SU-DHL-6 (cell line): ENCODE measurements around the gene ELAVL1.

Experiments used
- H2AFZ ChIP-seq: fragments of 200-600 bp; sonication (generic); 2 replicates; pipeline ENCODE4 v1.6.1; 2014; ENCODE audit warnings: low read depth, mild to moderate bottlenecking, moderate library complexity, mixed read lengths, antibody characterized with exemption, low read length; ENCODE audit not compliant: severe bottlenecking
- H3F3A ChIP-seq: fragments of 200-600 bp; shearing (Covaris generic); 2 replicates; pipeline ENCODE4 v1.6.0; 2016; ENCODE audit warnings: antibody characterized with exemption, mild to moderate bottlenecking; ENCODE audit not compliant: insufficient read depth
- H3K27ac ChIP-seq: fragments of 200-600 bp; sonication (generic); 2 replicates; pipeline ENCODE4 v1.5.1; 2016; ENCODE audit warnings: low read depth, mild to moderate bottlenecking, low read length, moderate library complexity, mixed read lengths
- H3K27me3 ChIP-seq: fragments of 200-600 bp; sonication (generic), shearing (Covaris generic); 2 replicates; pipeline ENCODE4 v1.6.0; 2014; ENCODE audit warnings: mild to moderate bottlenecking, low read length
- H3K36me3 ChIP-seq: fragments of 200-600 bp; sonication (generic); 2 replicates; pipeline ENCODE4 v1.6.1; 2014; ENCODE audit warnings: mild to moderate bottlenecking, low read length, mixed read lengths
- H3K4me2 ChIP-seq: fragments of 300-600, 200-600 bp; shearing (Covaris generic), sonication (generic); 2 replicates; pipeline ENCODE4 v1.6.0; 2014; ENCODE audit warnings: low read length, low read depth, mild to moderate bottlenecking; ENCODE audit not compliant: poor library complexity, severe bottlenecking
- H3K4me3 ChIP-seq: fragments of 200-600 bp; sonication (generic); 2 replicates; pipeline ENCODE4 v1.5.1; 2014; ENCODE audit warnings: antibody characterized with exemption, low read length, mild to moderate bottlenecking, mixed read lengths; ENCODE audit not compliant: insufficient read depth, poor library complexity, severe bottlenecking
- H3K79me2 ChIP-seq: fragments of 200-600 bp; sonication (generic); 2 replicates; pipeline ENCODE4 v1.6.1; 2014; ENCODE audit warnings: mild to moderate bottlenecking, low read length, moderate library complexity; ENCODE audit not compliant: insufficient read depth
- H3K9ac ChIP-seq: fragments of 200-600 bp; sonication (generic); 2 replicates; pipeline ENCODE4 v1.7.0; 2014; ENCODE audit warnings: mild to moderate bottlenecking, low read length
- H3K9me2 ChIP-seq: fragments of 200-600 bp; sonication (generic); replicated peaks from 2 replicates; pipeline ENCODE4 v1.6.1; 2014; ENCODE audit warnings: low read length; ENCODE audit not compliant: insufficient read depth
- H3K9me3 ChIP-seq: fragments of 200-600 bp; sonication (generic); 2 replicates; pipeline ENCODE4 v1.6.1; 2014; ENCODE audit warnings: low read length, mixed read lengths; ENCODE audit not compliant: insufficient read depth
- H4K20me1 ChIP-seq: fragments of 200-600 bp; sonication (generic); 2 replicates; pipeline ENCODE4 v1.6.1; 2014; ENCODE audit warnings: low read depth, mild to moderate bottlenecking, antibody characterized with exemption, low read length, moderate library complexity, mixed read lengths
- EZH2phosphoT487 ChIP-seq: fragments of 200-600 bp; sonication (generic), shearing (Covaris generic); conservative IDR thresholded peaks from 2 replicates; pipeline ENCODE4 v1.6.1; 2018; ENCODE audit warnings: mild to moderate bottlenecking, antibody characterized with exemption, low read length, moderate library complexity, mixed read lengths
- TF ChIP-seq, protein P1 (sequence below): fragments of 200-600 bp; sonication (generic); IDR thresholded peaks from one replicate; pipeline ENCODE4 v1.5.1; 2017; ENCODE audit warnings: antibody characterized with exemption, mild to moderate bottlenecking, low read length, moderate library complexity; ENCODE audit not compliant: insufficient read depth, poor library complexity, severe bottlenecking

The ELAVL1 gene

GRCh38 chr19:7941895-7942596, 63.4 kb downstream of the ELAVL1 start:
- H3K27ac ChIP-seq, result no peak overlapping the region
- no peaks in the 10 kb centered on the region for H3K9me3 ChIP-seq
- peak overlapping the region; percentile 92 for H3K4me3 ChIP-seq
- no peak for TF ChIP-seq EZH2phosphoT487
- TF ChIP-seq, protein P1, sequence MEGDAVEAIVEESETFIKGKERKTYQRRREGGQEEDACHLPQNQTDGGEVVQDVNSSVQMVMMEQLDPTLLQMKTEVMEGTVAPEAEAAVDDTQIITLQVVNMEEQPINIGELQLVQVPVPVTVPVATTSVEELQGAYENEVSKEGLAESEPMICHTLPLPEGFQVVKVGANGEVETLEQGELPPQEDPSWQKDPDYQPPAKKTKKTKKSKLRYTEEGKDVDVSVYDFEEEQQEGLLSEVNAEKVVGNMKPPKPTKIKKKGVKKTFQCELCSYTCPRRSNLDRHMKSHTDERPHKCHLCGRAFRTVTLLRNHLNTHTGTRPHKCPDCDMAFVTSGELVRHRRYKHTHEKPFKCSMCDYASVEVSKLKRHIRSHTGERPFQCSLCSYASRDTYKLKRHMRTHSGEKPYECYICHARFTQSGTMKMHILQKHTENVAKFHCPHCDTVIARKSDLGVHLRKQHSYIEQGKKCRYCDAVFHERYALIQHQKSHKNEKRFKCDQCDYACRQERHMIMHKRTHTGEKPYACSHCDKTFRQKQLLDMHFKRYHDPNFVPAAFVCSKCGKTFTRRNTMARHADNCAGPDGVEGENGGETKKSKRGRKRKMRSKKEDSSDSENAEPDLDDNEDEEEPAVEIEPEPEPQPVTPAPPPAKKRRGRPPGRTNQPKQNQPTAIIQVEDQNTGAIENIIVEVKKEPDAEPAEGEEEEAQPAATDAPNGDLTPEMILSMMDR, result no peak
- H3K9me2 ChIP-seq, result no peaks in the 10 kb centered on the region
- H4K20me1 ChIP-seq, result no peaks in the 10 kb centered on the region
- peaks cover 40% of the 10 kb centered on the region for H3K79me2 ChIP-seq
- H3F3A ChIP-seq, result 0 out of 2 replicates have a peak, but pooled peaks cover 3% of the 10 kb centered on the region
- H3K36me3 ChIP-seq, result no peaks in the 10 kb centered on the region
- peak overlapping the region; percentile 81 for H3K9ac ChIP-seq
- H3K27me3 ChIP-seq, result no peaks in the 10 kb centered on the region
- peak overlapping the region; percentile 69 for H3K4me2 ChIP-seq
- H2AFZ ChIP-seq, result no peak overlapping the region

DNA sequence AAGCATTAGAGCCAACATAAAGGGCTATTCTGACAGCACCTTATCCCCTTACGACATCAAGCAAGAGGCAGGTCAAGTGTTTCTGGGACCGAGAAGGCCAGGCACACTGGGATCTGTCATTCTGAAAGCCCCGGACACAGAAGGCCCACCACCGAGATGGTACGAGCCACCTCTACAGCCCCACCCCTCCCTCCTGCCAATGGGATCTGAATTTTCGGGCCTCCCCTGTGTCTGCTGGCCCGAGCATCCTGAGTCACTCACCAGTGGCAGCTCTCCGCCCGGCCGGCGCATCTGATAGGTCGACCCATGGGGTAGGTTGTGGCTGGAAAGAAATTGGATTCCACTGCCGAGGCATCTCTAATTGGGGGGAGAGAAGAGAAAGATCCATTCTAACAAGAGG, 64.6 kb downstream of the ELAVL1 start:
- no peak overlapping the region for H3K27ac ChIP-seq
- H3K9me2 ChIP-seq, result no peaks in the 10 kb centered on the region
- H3K79me2 ChIP-seq, result peaks cover 40% of the 10 kb centered on the region
- H3K9ac ChIP-seq, result no peak overlapping the region
- no peak overlapping the region for H2AFZ ChIP-seq
- H3K9me3 ChIP-seq, result no peaks in the 10 kb centered on the region
- H3K27me3 ChIP-seq, result no peaks in the 10 kb centered on the region
- no peak overlapping the region for H3K4me2 ChIP-seq
- 0 out of 2 replicates have a peak, but pooled peaks cover 3% of the 10 kb centered on the region for H3F3A ChIP-seq
- H3K36me3 ChIP-seq, result no peaks in the 10 kb centered on the region
- H3K4me3 ChIP-seq, result no peak overlapping the region
- no peaks in the 10 kb centered on the region for H4K20me1 ChIP-seq
- TF ChIP-seq, protein P1, result no peak
- no peak for TF ChIP-seq EZH2phosphoT487

- TF ChIP-seq, protein P1, result no peak
- Histone ChIP-seq H3K27me3 (no peaks in the 10 kb centered on the region), H3K4me3 (no peak overlapping the region), H3K27ac (no peak overlapping the region), H3K9me2 (no peaks in the 10 kb centered on the region), H3K4me2 (no peak overlapping the region), H2AFZ (no peak overlapping the region), H4K20me1 (no peaks in the 10 kb centered on the region), H3K9me3 (no peaks in the 10 kb centered on the region), H3K79me2 (0 out of 2 replicates have a peak, but pooled peaks cover 4% of the 10 kb centered on the region), H3K36me3 (no peaks in the 10 kb centered on the region), H3F3A (no peaks in the 10 kb centered on the region), H3K9ac (no peak overlapping the region)
These were observed 70.7 kb downstream of the ELAVL1 start for GRCh38 chr19:7934766-7935165.
